Measurements from ENCODE around the gene GVQW3. TPM values are rescaled to one million over a fixed set of nuclear protein-coding genes. Genes with fewer than 3 reads are reported as not detected.
A peak's percentile ranks its signal among the peaks of the same experiment; 100 is the strongest.

The GVQW3 gene
- total and polyA plus RNA-seq, 2 of the 8 experiments (the other 6 are each of a cell fraction or from before 2014, with no cell fraction given), result 5.5 to 8.1 TPM

- Histone ChIP-seq H3K79me1 (ENCODE audit: low read depth, low read length) (no peaks in the 10 kb centered on the region; the same call in 1 of the 2 replicates), H3K23me2 (ENCODE audit: low read depth, low read length) (peaks cover 3% of the 10 kb centered on the region; the same call in 1 of the 2 replicates), H2AK5ac (ENCODE audit: low read depth, low read length) (peak overlapping the region; percentile 99; the same call in 1 of the 2 replicates), H4K8ac (ENCODE audit: extremely low read depth, insufficient read depth, low read length) (peak overlapping the region; percentile 95; the same call in 1 of the 2 replicates), H3K14ac (ENCODE audit: insufficient read length) (no peak overlapping the region), H3K23ac (ENCODE audit: insufficient read length) (no peak overlapping the region), H3K27me3 (replicated peaks in 1 of 4; ENCODE audit: control insufficient read depth in 3 of 4, extremely low read depth in 1 of 4, insufficient read depth in 3 of 4, low read length in 3 of 4) (no peaks in the 10 kb centered on the region), H2BK20ac (ENCODE audit: low read length) (no peak overlapping the region), H3K4me3 (ENCODE audit: extremely low read depth in 1 of 4, insufficient read depth in 2 of 4, low read depth in 3 of 4, low read length in 4 of 4) (peak overlapping the region; percentile 77 to 99 (median 96)), H2BK15ac (ENCODE audit: low read length) (peak overlapping the region; percentile 38; the same call in 1 of the 2 replicates), H3K4me1 (replicated peaks in 1 of 4; ENCODE audit: control insufficient read depth in 3 of 4, insufficient read depth in 4 of 4, low read length in 3 of 4) (peaks cover 0 to 16% (median 0%) of the 10 kb centered on the region in 4 experiments; a peak in 4 of 7 replicates), H3K18ac (ENCODE audit: extremely low read depth, low read length) (peak overlapping the region; percentile 84; the same call in 1 of the 2 replicates), H3K9ac (replicated peaks in 1 of 4; ENCODE audit: extremely low read depth in 1 of 4, low read depth in 3 of 4, low read length in 3 of 4) (peak overlapping the region; percentile 97 to 100 (median 98)), H3K56ac (replicated peaks; ENCODE audit: insufficient read length, low read depth, low read length) (peak overlapping the region; percentile 43), H3K36me3 (ENCODE audit: control insufficient read depth in 2 of 4, insufficient read depth in 4 of 4, low read length in 3 of 4) (peaks cover 0 to 18% (median 1%) of the 10 kb centered on the region in 4 experiments; a peak in 2 of 8 replicates), H4K5ac (ENCODE audit: insufficient read length, low read depth, low read length) (peak overlapping the region; percentile 84), H3K4me2 (ENCODE audit: insufficient read depth in 1 of 2, low read depth in 2 of 2, low read length in 2 of 2) (peak overlapping the region; percentile 74 to 89), H2BK12ac (ENCODE audit: low read depth, low read length) (peak overlapping the region; percentile 98), H3K9me3 (ENCODE audit: insufficient read depth in 2 of 2, low read depth in 1 of 2, low read length in 1 of 2) (no peaks in the 10 kb centered on the region), H2BK120ac (replicated peaks; ENCODE audit: low read depth, low read length) (peak overlapping the region; percentile 68), H3K27ac (ENCODE audit: low read depth, low read length) (peak overlapping the region; percentile 98), H4K20me1 (replicated peaks in 1 of 2; ENCODE audit: control insufficient read depth in 1 of 2, insufficient read depth in 2 of 2, low read length in 2 of 2) (no peaks in the 10 kb centered on the region), H2AFZ (ENCODE audit: low read length) (peak overlapping the region; percentile 82; the same call in 1 of the 2 replicates), H2BK5ac (ENCODE audit: low read depth, low read length) (peak overlapping the region; percentile 99), H4K91ac (replicated peaks; ENCODE audit: insufficient read length, low read length) (peak overlapping the region; percentile 69), H3K4ac (replicated peaks; ENCODE audit: insufficient read length, low read depth, low read length) (peak overlapping the region; percentile 47), H3K79me2 (ENCODE audit: control insufficient read depth in 1 of 2, insufficient read depth in 2 of 2, low read length in 2 of 2) (peaks cover 0 to 48% of the 10 kb centered on the region in 2 experiments; a peak in 3 of 4 replicates)
- no peak for DNase-seq (ENCODE audit: low read depth in 1 of 2, low spot score in 2 of 2)
- FAIRE-seq, result no peak
- CTCF ChIA-PET (ENCODE audit: partially characterized antibody), result interaction anchor here (3.5 kb wide), 1 partner anchor 15 kb away, joined by 16 read pairs; no protein-coding TSS in a partner anchor
- WGBS, 2 experiments (ENCODE audit: extremely low coverage in 1 of 2, insufficient coverage in 1 of 2, insufficient read length in 1 of 2, insufficient replicate concordance in 2 of 2, low coverage in 1 of 2, low lambda C conversion rate in 2 of 2, missing lambda C conversion rate in 1 of 2), result 2% methylated on average over 10 of the region's 10 CpGs; no CpG with 5 or more reads in 1 of the 2 experiments
- TF ChIP-seq TAF7 (optimal IDR thresholded peaks at IDR 0.05; ENCODE audit: borderline replicate concordance, low read depth, low read length) (no peak), CHD2 (IDR thresholded peaks at IDR 0.05; ENCODE audit: low read length) (0 out of 2 replicates have a peak, but pooled peaks have one; percentile 53)
- POLR2A ChIA-PET (ENCODE audit: partially characterized antibody), result interaction anchor here (0.9 to 6.5 kb wide), 2 partner anchors 11 to 67 kb away, joined by 3 to 87 read pairs; no protein-coding TSS in a partner anchor
Measured at GRCh38 chr11:76444065-76444383, 62.9 kb downstream of the GVQW3 start.

Data from H1 (cell line).